NCI-H82 treated with DMSO at 0.1 percent for 48 hours (cell line): Measurements from ENCODE around the gene XPNPEP1.

Source experiments
- DNase-seq: peaks from one replicate; lab custom pipeline; 2025; ENCODE audit not compliant: unreplicated experiment; lab: John Stamatoyannopoulos, UW

The XPNPEP1 gene

GRCh38 chr10:109871476-109871875, 51.8 kb downstream of the XPNPEP1 start:
- no peak for DNase-seq

- DNase-seq, result no peak
Observed at GRCh38 chr10:109866995-109867635, 56.2 kb downstream of the XPNPEP1 start.

- no peak for DNase-seq
Observed at GRCh38 chr10:109866168-109866994, 56.9 kb downstream of the XPNPEP1 start.

- DNase-seq, result no peak
Observed at GRCh38 chr10:109863775-109864174, 59.5 kb downstream of the XPNPEP1 start.

GRCh38 chr10:109862738-109863137, 60.6 kb downstream of the XPNPEP1 start:
- DNase-seq, result no peak

GRCh38 chr10:109862041-109862440, 61.3 kb downstream of the XPNPEP1 start:
- no peak for DNase-seq

- DNase-seq, result no peak
Observed at GRCh38 chr10:109861081-109861480, 62.2 kb downstream of the XPNPEP1 start.

- no peak for DNase-seq
Observed at GRCh38 chr10:109859221-109859620, 64.1 kb downstream of the XPNPEP1 start.

- no peak for DNase-seq
Observed at GRCh38 chr10:109855746-109856145, 67.6 kb downstream of the XPNPEP1 start.

GRCh38 chr10:109853921-109854320, 69.4 kb downstream of the XPNPEP1 start:
- no peak for DNase-seq

GRCh38 chr10:109852475-109853037, 70.8 kb downstream of the XPNPEP1 start:
- peak; percentile 21 for DNase-seq

GRCh38 chr10:109851616-109852474, 71.5 kb downstream of the XPNPEP1 start:
- no peak for DNase-seq

GRCh38 chr10:109846832-109847231, 76.5 kb downstream of the XPNPEP1 start:
- DNase-seq, result no peak

GRCh38 chr10:109845308-109845707, 78.0 kb downstream of the XPNPEP1 start:
- no peak for DNase-seq

- no peak for DNase-seq
Observed at GRCh38 chr10:109838592-109839244, 84.6 kb downstream of the XPNPEP1 start.

GRCh38 chr10:109837384-109837783, 85.9 kb downstream of the XPNPEP1 start:
- no peak for DNase-seq

GRCh38 chr10:109835257-109835656, 88.1 kb downstream of the XPNPEP1 start:
- DNase-seq, result no peak

- no peak for DNase-seq
Observed at GRCh38 chr10:109831846-109832245, 91.5 kb downstream of the XPNPEP1 start.

GRCh38 chr10:109824206-109824605, 99.1 kb downstream of the XPNPEP1 start:
- DNase-seq, result no peak

- DNase-seq, result no peak
Observed at GRCh38 chr10:109823196-109823595, 100.1 kb downstream of the XPNPEP1 start.

- no peak for DNase-seq
Observed at GRCh38 chr10:109821672-109822071, 101.6 kb downstream of the XPNPEP1 start.
